T-helper 1 cell treated with Interleukin-12 subunit alpha and Interleukin-12 subunit beta and Interleukin-4 antibody, amounts not matched to agents 30 μg/mL and 1 μg/mL, for 36 hours (primary cell): ENCODE measurements around the gene LIX1.
"Not testable (repeated sequence)": the region's sequence is repeated elsewhere in the genome, so short reads cannot be mapped to it uniquely, and the experiment has no call there.

Source experiments
- H3K27ac Mint-ChIP-seq: one replicate; pipeline ENCODE4 v1.8.0; 2021; ENCODE audit warnings: mild to moderate bottlenecking, mixed read lengths
- H3K27me3 Mint-ChIP-seq: one replicate; pipeline ENCODE4 v1.8.0; 2021; ENCODE audit warnings: low read depth, mixed read lengths
- H3K36me3 Mint-ChIP-seq: one replicate; pipeline ENCODE4 v1.8.0; 2021; ENCODE audit warnings: low read depth, mixed read lengths
- H3K4me1 Mint-ChIP-seq: one replicate; pipeline ENCODE4 v1.8.0; 2021; ENCODE audit warnings: low read depth, mixed read lengths
- H3K4me3 Mint-ChIP-seq: one replicate; pipeline ENCODE4 v1.8.0; 2021; ENCODE audit warnings: mild to moderate bottlenecking, moderate library complexity, mixed read lengths
- H3K9me3 Mint-ChIP-seq: one replicate; pipeline ENCODE4 v1.8.0; 2021; ENCODE audit warnings: mixed read lengths

LIX1 gene

GRCh38 chr5:97163360-97163764, 21.0 kb upstream of the LIX1 start:
- Mint-ChIP-seq H3K4me1 (peaks cover 18% of the 10 kb centered on the region), H3K9me3 (peaks cover 6% of the 10 kb centered on the region), H3K36me3 (peaks cover 35% of the 10 kb centered on the region), H3K27me3 (no peaks in the 10 kb centered on the region), H3K27ac (no peak overlapping the region), H3K4me3 (no peak overlapping the region)

DNA sequence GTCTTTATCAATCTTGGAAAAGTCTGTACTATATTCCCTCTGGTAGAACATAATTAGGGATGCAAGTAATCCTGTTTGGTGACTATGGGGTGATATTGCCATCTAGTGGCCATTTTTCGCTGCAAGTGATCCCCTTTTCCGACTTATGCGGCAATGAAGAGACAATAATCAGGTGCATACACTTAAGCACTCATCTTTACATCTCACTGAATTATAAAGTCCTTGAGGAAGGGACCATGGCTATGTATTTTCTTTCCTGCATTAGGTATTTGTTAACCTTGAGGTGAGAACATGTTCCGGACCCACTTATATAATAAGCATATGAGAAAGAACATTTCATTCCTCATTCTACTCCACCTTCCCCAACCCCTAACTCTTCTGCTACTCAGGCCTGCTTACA, 19.6 kb upstream of the LIX1 start:
- Mint-ChIP-seq H3K9me3 (peaks cover 19% of the 10 kb centered on the region), H3K36me3 (peaks cover 42% of the 10 kb centered on the region), H3K4me1 (peaks cover 13% of the 10 kb centered on the region), H3K27ac (no peak overlapping the region), H3K4me3 (no peak overlapping the region), H3K27me3 (peaks cover under 1% of the 10 kb centered on the region)

GRCh38 chr5:97157689-97158088, 15.3 kb upstream of the LIX1 start:
- Mint-ChIP-seq H3K4me3 (no peak overlapping the region), H3K27me3 (peaks cover 24% of the 10 kb centered on the region), H3K9me3 (peaks cover 33% of the 10 kb centered on the region), H3K27ac (no peak overlapping the region), H3K4me1 (peaks cover 5% of the 10 kb centered on the region), H3K36me3 (peaks cover 37% of the 10 kb centered on the region)

DNA sequence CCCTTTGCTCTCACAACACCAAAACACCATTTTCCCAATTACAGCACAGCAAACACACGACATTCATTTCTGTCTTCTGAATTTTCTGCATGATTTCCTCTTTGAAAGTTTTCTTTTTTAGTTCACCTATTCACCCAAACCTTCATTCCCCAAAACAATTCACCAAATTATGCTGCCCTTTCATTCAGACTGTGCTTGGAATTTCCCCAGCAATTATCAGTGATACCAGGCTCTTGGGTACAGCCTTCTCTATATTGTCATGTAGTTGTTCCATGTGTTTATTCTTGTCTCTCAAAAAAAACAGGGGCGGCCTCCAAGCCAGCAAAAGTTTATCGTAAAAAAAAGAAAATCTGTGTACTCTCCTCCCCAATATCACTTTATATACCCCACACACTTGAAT, 9.0 kb upstream of the LIX1 start:
- no peak overlapping the region for H3K27ac Mint-ChIP-seq
- H3K4me3 Mint-ChIP-seq, result no peak overlapping the region
- H3K36me3 Mint-ChIP-seq, result peaks cover 3% of the 10 kb centered on the region
- peaks cover 17% of the 10 kb centered on the region for H3K27me3 Mint-ChIP-seq
- peaks cover 8% of the 10 kb centered on the region for H3K9me3 Mint-ChIP-seq
- H3K4me1 Mint-ChIP-seq, result peaks cover 2% of the 10 kb centered on the region

DNA sequence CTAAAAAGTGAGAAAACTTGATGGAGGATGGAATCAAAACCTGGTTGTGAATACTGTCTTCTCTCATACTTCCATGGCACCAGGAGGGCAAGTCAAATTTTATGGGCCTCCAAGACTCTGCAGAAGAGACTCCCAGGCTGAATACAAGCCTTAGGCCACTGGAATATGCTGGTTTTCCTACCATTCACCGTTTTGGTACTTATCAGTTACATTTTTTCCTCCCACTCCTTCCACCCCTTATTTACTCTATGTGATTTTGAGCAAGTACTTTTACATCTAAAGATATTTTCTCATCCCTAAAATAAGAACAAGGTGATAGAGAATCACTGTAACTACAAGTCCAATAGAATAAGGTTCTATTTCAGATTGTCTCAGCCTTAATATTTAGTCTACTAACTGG, 8.0 kb upstream of the LIX1 start:
- Mint-ChIP-seq H3K4me1 (peaks cover 2% of the 10 kb centered on the region), H3K36me3 (no peaks in the 10 kb centered on the region), H3K27me3 (peaks cover 10% of the 10 kb centered on the region), H3K27ac (no peak overlapping the region), H3K4me3 (no peak overlapping the region), H3K9me3 (peaks cover under 1% of the 10 kb centered on the region)

GRCh38 chr5:97149709-97150108, 7.3 kb upstream of the LIX1 start:
- Mint-ChIP-seq H3K36me3 (no peaks in the 10 kb centered on the region), H3K4me3 (no peak overlapping the region), H3K4me1 (peaks cover 2% of the 10 kb centered on the region), H3K27ac (no peak overlapping the region), H3K9me3 (no peaks in the 10 kb centered on the region), H3K27me3 (peaks cover 7% of the 10 kb centered on the region)

- Mint-ChIP-seq H3K4me3 (no peak overlapping the region), H3K4me1 (peaks cover 2% of the 10 kb centered on the region), H3K27me3 (no peaks in the 10 kb centered on the region), H3K36me3 (no peaks in the 10 kb centered on the region), H3K9me3 (no peaks in the 10 kb centered on the region), H3K27ac (no peak overlapping the region)
These were observed 5.9 kb upstream of the LIX1 start for GRCh38 chr5:97148288-97148687.

- no peaks in the 10 kb centered on the region for H3K36me3 Mint-ChIP-seq
- H3K4me3 Mint-ChIP-seq, result no peak overlapping the region
- no peak overlapping the region for H3K27ac Mint-ChIP-seq
- no peaks in the 10 kb centered on the region for H3K9me3 Mint-ChIP-seq
- H3K27me3 Mint-ChIP-seq, result peaks cover 22% of the 10 kb centered on the region
- H3K4me1 Mint-ChIP-seq, result no peaks in the 10 kb centered on the region
These were observed 1.3 kb upstream of the LIX1 start for GRCh38 chr5:97143704-97144103.

DNA sequence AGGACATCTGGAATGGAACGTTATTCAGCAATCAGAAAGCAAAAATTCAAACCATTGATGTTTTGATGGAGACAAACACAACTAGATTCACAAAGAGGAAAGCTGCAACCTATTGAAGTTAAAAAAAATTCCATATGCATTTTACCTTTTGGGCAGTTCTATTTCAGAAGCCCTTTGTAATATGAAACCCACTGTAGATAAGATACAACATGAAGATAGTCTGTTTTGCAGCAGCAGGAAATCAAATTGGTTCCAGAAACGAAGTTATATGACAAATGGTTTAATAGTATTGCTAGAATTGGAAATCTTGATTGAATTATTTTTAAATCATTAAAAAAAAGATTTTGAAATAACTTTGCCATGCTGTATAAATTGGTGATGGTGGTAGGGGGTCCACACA, 872 bp downstream of the LIX1 start:
- Mint-ChIP-seq H3K27me3 (peaks cover 26% of the 10 kb centered on the region), H3K4me3 (no peak overlapping the region), H3K4me1 (no peaks in the 10 kb centered on the region), H3K36me3 (peaks cover 2% of the 10 kb centered on the region), H3K9me3 (no peaks in the 10 kb centered on the region), H3K27ac (no peak overlapping the region)

- H3K9me3 Mint-ChIP-seq, result no peaks in the 10 kb centered on the region
- H3K4me3 Mint-ChIP-seq, result no peak overlapping the region
- peaks cover 2% of the 10 kb centered on the region for H3K36me3 Mint-ChIP-seq
- H3K4me1 Mint-ChIP-seq, result peaks cover 1% of the 10 kb centered on the region
- H3K27me3 Mint-ChIP-seq, result peaks cover 26% of the 10 kb centered on the region
- no peak overlapping the region for H3K27ac Mint-ChIP-seq
These were observed 1.4 kb downstream of the LIX1 start for GRCh38 chr5:97141031-97141430.

DNA sequence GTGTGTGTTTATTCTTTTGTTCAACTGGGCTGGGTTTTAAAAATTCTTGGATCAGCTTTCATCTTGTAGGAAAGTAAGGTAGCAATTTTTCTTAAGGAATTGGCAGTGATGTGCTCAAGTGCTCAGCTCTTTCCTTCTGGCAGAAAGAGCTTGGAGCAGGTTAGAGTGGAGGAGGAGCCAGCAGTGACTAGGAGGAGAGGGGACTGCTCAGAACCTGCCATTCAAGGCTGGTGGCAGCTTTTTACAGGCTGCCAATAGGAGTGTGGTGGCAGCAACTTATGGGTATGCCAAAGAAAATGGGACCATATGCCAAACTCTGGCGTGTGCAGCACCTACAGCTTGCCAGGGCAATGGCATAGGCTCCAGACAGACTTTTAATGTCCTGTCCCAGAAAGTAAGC, 2.2 kb downstream of the LIX1 start:
- H3K36me3 Mint-ChIP-seq, H3K27ac Mint-ChIP-seq, H3K9me3 Mint-ChIP-seq, H3K4me1 Mint-ChIP-seq, H3K4me3 Mint-ChIP-seq: not testable (repeated sequence)
- peaks cover 26% of the 10 kb centered on the region for H3K27me3 Mint-ChIP-seq

GRCh38 chr5:97136475-97136874, 5.9 kb downstream of the LIX1 start:
- Mint-ChIP-seq H3K9me3 (no peaks in the 10 kb centered on the region), H3K27me3 (peaks cover 25% of the 10 kb centered on the region), H3K27ac (no peak overlapping the region), H3K4me1 (peaks cover 8% of the 10 kb centered on the region), H3K4me3 (no peak overlapping the region), H3K36me3 (peaks cover 2% of the 10 kb centered on the region)

- peaks cover 2% of the 10 kb centered on the region for H3K36me3 Mint-ChIP-seq
- H3K4me1 Mint-ChIP-seq, result peaks cover 8% of the 10 kb centered on the region
- no peak overlapping the region for H3K4me3 Mint-ChIP-seq
- no peak overlapping the region for H3K27ac Mint-ChIP-seq
- peaks cover 24% of the 10 kb centered on the region for H3K27me3 Mint-ChIP-seq
- no peaks in the 10 kb centered on the region for H3K9me3 Mint-ChIP-seq
These were observed 6.5 kb downstream of the LIX1 start for GRCh38 chr5:97135868-97136267.

DNA sequence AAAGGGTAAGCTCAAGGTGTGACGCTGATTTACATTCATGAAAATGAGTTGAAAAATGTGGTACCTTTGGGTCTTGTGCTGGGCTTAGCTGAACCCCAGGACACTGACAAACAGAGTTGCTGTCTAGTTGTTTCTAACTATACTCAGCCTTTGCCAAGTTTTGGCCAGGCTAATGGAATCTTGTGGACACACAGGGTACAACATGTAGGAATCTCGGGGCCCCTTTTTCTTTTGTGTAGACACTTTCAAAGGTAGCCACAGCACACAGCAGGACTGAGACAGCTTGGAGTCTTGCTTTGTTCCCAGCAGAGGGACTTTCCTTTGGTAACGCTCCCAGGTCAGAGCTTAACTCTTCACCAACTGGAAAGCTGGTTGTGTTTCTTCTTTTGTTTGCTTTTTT, 7.8 kb downstream of the LIX1 start:
- H3K27ac Mint-ChIP-seq, result no peak overlapping the region
- peaks cover 8% of the 10 kb centered on the region for H3K4me1 Mint-ChIP-seq
- H3K4me3 Mint-ChIP-seq, result no peak overlapping the region
- H3K9me3 Mint-ChIP-seq, result no peaks in the 10 kb centered on the region
- H3K27me3 Mint-ChIP-seq, result peaks cover 19% of the 10 kb centered on the region
- H3K36me3 Mint-ChIP-seq, result peaks cover 2% of the 10 kb centered on the region

DNA sequence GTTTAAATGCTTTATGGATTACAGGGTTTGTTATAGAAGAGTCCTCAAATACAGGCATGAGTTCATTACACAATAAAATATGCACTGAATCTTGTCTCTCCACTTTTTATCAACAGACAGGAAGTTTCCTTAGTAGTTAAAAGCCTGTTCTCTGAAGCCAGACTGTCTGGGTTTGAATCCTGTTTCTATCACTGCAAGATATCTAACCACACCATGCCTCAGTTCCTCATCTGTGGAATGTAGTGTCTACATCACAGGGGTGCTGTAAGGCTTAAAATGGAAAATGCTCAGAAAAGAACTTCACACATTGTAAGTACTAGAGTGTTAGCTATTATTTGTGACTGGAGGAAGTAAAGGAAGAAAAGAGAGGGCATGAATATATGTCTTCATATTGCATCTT, 9.3 kb downstream of the LIX1 start:
- no peak overlapping the region for H3K27ac Mint-ChIP-seq
- peaks cover 8% of the 10 kb centered on the region for H3K4me1 Mint-ChIP-seq
- H3K4me3 Mint-ChIP-seq, result no peak overlapping the region
- H3K27me3 Mint-ChIP-seq, result peaks cover 24% of the 10 kb centered on the region
- no peaks in the 10 kb centered on the region for H3K9me3 Mint-ChIP-seq
- H3K36me3 Mint-ChIP-seq, result peaks cover 2% of the 10 kb centered on the region

GRCh38 chr5:97131921-97132320, 10.5 kb downstream of the LIX1 start:
- no peaks in the 10 kb centered on the region for H3K9me3 Mint-ChIP-seq
- peaks cover 8% of the 10 kb centered on the region for H3K4me1 Mint-ChIP-seq
- no peak overlapping the region for H3K4me3 Mint-ChIP-seq
- H3K36me3 Mint-ChIP-seq, result peaks cover 1% of the 10 kb centered on the region
- H3K27ac Mint-ChIP-seq, result no peak overlapping the region
- H3K27me3 Mint-ChIP-seq, result peaks cover 27% of the 10 kb centered on the region
